ENCODE measurements around the gene LAMA5. TPM values are rescaled to one million over a fixed set of nuclear protein-coding genes. Genes with fewer than 3 reads are reported as not detected.

The LAMA5 gene
- total RNA-seq, 1 donor from 2014 or later, result 240 TPM

- no peak overlapping the region for H3K4me3 ChIP-seq (ENCODE audit: low read depth, low read length)
These were observed 52.8 kb downstream of the LAMA5 start for GRCh38 chr20:62314339-62314638.

GRCh38 chr20:62313460-62314338, 53.4 kb downstream of the LAMA5 start:
- no peak for DNase-seq (ENCODE audit: low read depth)
- no peak overlapping the region for H3K4me3 ChIP-seq (ENCODE audit: low read depth, low read length)
- TF ChIP-seq, protein P1, sequence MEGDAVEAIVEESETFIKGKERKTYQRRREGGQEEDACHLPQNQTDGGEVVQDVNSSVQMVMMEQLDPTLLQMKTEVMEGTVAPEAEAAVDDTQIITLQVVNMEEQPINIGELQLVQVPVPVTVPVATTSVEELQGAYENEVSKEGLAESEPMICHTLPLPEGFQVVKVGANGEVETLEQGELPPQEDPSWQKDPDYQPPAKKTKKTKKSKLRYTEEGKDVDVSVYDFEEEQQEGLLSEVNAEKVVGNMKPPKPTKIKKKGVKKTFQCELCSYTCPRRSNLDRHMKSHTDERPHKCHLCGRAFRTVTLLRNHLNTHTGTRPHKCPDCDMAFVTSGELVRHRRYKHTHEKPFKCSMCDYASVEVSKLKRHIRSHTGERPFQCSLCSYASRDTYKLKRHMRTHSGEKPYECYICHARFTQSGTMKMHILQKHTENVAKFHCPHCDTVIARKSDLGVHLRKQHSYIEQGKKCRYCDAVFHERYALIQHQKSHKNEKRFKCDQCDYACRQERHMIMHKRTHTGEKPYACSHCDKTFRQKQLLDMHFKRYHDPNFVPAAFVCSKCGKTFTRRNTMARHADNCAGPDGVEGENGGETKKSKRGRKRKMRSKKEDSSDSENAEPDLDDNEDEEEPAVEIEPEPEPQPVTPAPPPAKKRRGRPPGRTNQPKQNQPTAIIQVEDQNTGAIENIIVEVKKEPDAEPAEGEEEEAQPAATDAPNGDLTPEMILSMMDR (conservative IDR thresholded peaks at IDR 0.05; ENCODE audit: low read depth, low read length), result no peak

More at GRCh38 chr20:62314339-62314638, 52.8 kb downstream of the LAMA5 start:
- no peak for DNase-seq (ENCODE audit: low read depth)
- TF ChIP-seq, protein P1 (conservative IDR thresholded peaks at IDR 0.05; ENCODE audit: low read depth, low read length), result no peak

DNA sequence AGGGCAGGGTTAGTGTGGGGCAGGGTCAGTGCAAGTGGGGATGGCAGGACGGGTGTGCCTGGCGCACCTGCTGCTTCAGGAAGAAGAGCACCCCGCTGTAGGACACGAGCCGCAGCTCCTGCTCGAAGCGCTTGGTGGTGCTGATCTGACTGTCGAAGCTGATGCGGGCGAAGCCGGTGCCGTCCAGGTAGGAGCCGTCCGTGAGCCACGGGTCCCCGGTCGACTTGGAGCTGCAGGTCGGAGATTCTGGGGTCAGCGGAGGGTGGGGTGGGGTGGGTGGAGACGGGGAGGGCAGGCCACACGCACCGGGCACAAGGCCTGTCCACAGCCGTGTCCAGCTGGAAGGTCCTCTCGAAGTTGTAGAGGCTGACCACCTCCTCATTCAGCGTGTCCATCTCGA, 54.1 kb downstream of the LAMA5 start:
- TF ChIP-seq, protein P1 (conservative IDR thresholded peaks at IDR 0.05; ENCODE audit: low read depth, low read length), result no peak
- H3K4me3 ChIP-seq (ENCODE audit: low read depth, low read length), result no peak overlapping the region
- no peak for DNase-seq (ENCODE audit: low read depth)

DNA sequence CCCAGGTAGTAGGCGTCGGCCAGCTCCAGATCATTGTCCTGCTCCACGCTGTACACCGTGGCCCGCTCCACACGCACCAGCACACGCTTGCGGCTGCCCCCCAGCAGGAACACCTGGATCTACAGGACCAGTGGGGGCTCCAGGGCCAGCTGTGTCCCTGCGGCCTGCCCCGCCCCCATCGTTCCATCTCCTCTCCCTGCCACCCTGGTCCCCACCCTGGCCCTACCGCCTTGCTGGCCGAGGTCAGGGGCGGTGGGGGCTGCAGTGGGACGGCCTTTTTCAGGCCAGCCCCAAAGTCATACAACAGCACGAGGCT, 54.5 kb downstream of the LAMA5 start:
- TF ChIP-seq, protein P1 (conservative IDR thresholded peaks at IDR 0.05; ENCODE audit: low read depth, low read length), result no peak
- DNase-seq (ENCODE audit: low read depth), result no peak
- no peak overlapping the region for H3K4me3 ChIP-seq (ENCODE audit: low read depth, low read length)

GRCh38 chr20:62311832-62312661, 55.1 kb downstream of the LAMA5 start:
- no peak for DNase-seq (ENCODE audit: low read depth)
- H3K4me3 ChIP-seq (ENCODE audit: low read depth, low read length), result no peak overlapping the region
- TF ChIP-seq, protein P1 (conservative IDR thresholded peaks at IDR 0.05; ENCODE audit: low read depth, low read length), result no peak

- TF ChIP-seq, protein P1 (conservative IDR thresholded peaks at IDR 0.05; ENCODE audit: low read depth, low read length), result no peak
- H3K4me3 ChIP-seq (ENCODE audit: low read depth, low read length), result no peak overlapping the region
- no peak for DNase-seq (ENCODE audit: low read depth)
These were observed 56.0 kb downstream of the LAMA5 start for GRCh38 chr20:62311150-62311549.

All from epithelial cell of proximal tubule (primary cell).